HG03460 (cell line): ENCODE measurements around the gene PFKP.

Experiments
- ATAC-seq: cut with Tn5 transposase; IDR thresholded peaks from one replicate; pipeline ENCODE4 v1.9.1; 2021; ENCODE audit not compliant: unreplicated experiment

Gene PFKP

GRCh38 chr10:3067118-3067858 is at the start of gene PFKP:
TSS of gene PFKP (plus strand) at chr10:3067548. CDS start at chr10:3067596, 48 bp downstream.
- peak; percentile 50 for ATAC-seq

DNA sequence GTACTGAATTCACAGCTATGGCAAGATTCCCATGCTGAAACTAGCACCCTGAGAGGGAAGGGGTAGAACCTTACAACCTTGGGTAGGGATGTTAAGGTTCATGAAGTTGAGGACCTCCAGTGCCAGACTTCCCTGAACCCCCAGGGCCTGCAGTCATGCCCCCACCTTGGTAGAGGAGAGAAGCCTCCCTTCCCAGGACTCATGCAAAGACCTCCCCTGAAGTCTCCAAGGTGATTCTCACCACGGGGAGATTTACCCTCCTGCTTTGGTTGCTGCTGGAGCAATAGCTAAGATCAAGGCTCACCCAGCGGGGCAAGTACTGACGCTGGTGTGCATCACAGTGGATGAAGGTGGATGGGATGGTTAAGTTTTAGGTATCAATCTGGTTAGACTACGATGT is 49.1 kb upstream of the PFKP start:
- ATAC-seq: no peak

GRCh38 chr10:3020311-3020710 is 47.0 kb upstream of the PFKP start:
- no peak for ATAC-seq

GRCh38 chr10:3020881-3021280 is 46.5 kb upstream of the PFKP start:
- no peak for ATAC-seq

- ATAC-seq: no peak
Measured at GRCh38 chr10:3022027-3022426, 45.3 kb upstream of the PFKP start.

GRCh38 chr10:3023892-3024291 is 43.5 kb upstream of the PFKP start:
- no peak for ATAC-seq

DNA sequence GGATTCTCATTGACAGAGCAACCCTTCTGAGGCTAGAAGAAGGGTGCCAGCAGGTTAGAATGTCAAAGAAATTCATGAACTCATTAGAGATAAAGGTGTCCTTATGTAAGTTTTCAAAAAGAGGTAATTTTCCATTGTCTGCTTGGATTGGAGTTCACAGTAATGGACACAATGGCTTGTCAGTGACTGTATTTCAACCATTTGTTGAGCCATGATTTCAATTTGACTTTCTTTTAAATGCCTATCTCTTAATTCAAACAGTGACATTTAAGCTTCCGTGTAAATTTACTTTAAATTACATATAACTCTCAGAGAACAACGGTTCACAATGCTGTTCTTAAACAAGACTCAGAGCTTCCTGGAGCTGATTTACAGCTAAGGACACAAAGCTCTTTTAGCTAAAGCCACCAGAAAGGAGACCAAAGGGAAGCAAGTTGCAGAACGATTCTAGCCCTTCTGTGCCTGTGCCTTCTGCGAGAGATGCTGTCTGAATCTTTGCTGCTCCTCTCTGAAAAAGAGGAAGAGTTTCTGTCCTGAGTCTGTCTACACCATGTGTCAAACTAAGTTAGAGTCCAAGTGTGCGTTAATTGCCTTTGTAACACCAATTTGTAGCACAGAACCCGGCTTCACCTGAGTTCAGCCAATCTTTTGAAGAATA is 42.2 kb upstream of the PFKP start:
- no peak for ATAC-seq

- ATAC-seq: no peak
Measured at GRCh38 chr10:3027866-3028265, 39.5 kb upstream of the PFKP start.

- ATAC-seq: no peak
Measured at GRCh38 chr10:3028441-3028840, 38.9 kb upstream of the PFKP start.

DNA sequence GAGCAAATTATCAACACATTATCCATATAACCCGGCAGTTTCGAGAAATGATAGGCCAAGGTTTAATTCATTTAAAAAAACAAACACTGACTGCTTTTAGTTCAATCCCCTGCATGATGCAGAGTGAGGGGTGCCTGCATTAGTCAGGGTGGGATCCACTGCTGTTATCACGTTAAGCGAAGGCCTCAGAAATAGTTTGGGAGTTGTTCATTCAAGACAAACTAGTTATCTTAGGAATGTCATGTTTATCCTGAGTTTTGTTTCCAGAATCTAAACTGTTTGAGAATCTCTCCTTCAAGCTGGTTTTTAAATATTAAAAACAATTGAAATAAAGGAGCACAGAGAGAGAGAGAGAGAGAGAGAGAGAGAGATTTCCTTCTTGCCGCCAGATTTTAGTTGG is 36.6 kb upstream of the PFKP start:
- ATAC-seq: no peak

DNA sequence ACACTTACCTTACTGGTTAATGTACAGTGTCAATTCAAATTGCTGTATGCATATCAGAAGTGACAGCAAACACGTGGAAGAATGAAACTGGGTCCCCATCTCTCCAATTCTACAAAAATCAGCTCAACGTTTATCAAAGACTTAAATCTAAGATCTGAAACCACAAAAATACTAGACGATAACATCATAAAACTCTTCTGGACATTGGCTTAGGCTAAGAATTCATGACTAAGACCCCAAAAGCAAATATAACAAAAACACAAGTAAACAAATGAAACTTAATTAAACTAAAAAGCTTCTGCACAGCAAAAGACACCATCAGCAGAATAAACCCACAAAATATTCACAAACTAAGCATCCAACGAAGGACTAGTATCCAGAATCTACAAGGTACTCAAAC is 35.9 kb upstream of the PFKP start:
- no peak for ATAC-seq

GRCh38 chr10:3033925-3034324 is 33.4 kb upstream of the PFKP start:
- no peak for ATAC-seq

DNA sequence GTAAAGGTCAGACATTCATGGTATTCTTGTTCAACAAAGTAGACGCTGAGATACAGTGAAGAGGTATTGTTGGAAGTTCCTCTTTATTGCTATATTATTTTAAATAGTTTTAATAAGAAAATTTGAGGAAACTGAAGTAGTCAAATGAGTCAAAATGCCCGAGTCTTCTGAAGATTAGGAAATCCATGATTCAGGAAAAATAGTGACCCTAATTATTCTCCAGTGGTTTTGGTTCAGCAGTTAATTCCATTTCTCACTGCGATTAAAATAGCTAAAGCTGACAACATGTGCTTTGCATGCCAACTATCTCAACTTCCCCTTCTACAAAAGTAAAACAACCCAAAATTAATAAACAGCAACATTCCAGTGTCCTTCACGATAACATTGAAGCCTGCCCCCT is 32.7 kb upstream of the PFKP start:
- no peak for ATAC-seq

GRCh38 chr10:3036155-3037021 is 31.0 kb upstream of the PFKP start:
- ATAC-seq: peak; percentile 96

DNA sequence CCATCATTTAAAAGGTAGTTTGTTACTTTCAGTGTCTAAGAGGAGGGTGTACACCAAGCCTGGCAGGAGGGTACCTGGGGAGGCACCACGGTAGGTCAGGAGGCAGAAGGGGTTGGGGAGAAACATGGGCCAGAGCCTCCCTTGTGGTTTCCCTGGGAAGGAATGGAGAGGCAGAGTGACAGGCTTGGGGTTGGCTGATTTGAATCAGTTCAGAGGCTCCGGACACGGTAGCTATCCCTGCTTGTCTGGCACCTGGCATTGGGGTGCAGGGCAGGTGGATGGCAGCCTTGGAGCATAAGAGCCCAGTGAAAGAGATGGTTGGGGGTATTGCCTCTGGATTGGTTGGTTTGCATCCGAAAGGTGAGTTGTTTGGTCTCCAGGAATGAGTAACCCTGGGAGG is 30.2 kb upstream of the PFKP start:
- ATAC-seq: no peak

DNA sequence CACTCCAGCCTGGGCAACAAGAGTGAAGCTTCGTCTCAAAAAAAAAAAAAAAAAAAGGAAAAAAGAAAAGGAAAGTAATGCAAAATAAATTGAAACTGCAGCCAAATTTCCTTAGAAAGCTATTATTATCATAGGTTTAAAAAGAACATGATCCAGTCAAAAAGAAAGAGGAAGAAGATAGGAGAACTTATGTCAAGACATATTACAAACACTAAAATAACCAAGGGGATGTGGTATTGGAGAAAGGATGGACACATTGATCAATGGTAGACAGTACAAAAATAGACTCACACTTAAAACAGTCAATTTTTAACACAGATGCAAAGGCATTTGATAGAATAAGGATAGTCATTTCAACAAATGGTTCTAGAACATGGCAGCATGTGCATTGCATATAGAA is 27.3 kb upstream of the PFKP start:
- no peak for ATAC-seq

GRCh38 chr10:3042589-3042988 is 24.8 kb upstream of the PFKP start:
- ATAC-seq: no peak

- ATAC-seq: peak; percentile 81
Measured at GRCh38 chr10:3043512-3044368, 23.6 kb upstream of the PFKP start.

DNA sequence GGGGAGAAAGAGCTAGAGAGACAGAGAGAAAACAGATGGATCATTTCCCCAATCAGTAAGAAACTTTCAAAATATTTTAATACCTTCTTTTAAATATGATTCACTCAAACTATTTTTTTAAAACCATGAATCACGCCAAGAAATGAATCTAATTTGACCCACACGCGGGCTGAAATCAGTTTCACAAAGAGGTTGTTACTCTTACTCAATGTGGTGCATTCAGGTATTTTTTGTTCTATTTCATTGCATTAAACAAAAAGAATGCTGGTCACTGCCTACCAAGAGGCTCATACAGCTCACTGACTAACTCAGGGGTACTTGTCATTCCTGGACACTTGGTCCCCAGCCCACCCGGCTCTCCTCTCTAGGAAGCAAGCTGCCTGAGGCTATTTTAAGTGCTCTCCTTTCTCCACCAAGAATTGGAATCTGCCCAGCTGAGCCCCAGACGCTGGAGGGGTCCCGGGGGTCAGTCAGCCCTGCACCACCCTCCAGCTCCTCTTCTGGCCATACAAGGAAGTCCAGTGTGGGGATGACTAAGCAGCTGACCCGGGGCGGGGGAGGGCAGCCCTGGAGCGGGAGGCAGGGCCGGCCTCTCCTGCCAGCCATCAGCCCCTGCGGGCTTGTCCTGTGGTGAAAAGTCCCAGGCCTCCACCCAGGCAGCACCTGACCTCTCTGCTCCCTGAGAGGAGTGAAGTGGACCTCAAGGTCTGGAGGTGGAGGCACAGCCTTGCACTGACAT is 21.7 kb upstream of the PFKP start:
- no peak for ATAC-seq

DNA sequence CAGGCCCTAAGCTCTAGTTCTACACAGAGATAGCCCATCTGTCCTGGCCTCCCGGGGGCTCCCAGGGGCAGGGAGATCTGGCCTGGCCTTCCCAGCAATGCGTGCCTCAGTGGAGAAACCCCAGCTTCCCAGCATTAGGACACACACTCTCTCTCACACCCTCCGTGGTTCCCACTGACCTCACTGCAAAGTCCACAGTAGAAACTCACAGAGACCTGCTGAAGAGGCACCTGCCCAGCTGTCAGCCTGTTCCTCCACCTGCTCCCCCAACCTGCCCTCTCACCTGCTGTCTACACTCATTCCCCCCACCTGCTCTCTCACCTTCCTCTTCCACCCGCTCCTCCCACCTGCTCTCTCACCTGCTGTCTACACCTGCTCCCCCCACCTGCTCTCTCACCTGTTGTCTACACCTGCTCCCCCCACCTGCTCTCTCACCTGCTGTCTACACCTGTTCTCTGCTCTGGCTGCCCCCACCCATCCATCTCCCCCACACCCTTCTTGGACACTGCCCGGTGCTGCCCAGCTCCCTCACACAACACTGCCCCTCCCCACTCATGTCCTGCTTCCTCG is 21.1 kb upstream of the PFKP start:
- ATAC-seq: no peak
